ENCODE results near the gene MRPS22.
"Not testable (repeated sequence)": the region's sequence is repeated elsewhere in the genome, so short reads cannot be mapped to it uniquely, and the experiment has no call there.

Gene MRPS22

DNA sequence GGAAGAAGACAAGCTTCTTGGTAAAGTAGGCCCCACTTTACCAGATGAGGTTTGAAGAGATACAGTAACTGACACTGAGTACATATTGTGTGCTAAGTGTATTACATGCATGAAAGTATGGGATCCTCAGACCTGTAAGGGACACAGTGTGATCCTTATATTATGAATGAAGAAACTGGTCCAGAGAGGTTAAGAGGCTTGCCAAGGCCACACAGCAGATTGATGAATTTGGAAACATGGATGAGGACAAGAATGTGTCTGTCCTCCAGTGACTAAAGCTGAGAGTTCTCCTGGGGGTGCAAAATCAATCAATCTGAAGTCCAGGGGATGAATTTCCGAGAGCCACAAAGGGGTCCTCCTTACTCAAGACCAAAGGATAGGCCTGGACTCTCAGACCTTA, 31.4 kb upstream of the MRPS22 start:
- DNase-seq = no peak

DNA sequence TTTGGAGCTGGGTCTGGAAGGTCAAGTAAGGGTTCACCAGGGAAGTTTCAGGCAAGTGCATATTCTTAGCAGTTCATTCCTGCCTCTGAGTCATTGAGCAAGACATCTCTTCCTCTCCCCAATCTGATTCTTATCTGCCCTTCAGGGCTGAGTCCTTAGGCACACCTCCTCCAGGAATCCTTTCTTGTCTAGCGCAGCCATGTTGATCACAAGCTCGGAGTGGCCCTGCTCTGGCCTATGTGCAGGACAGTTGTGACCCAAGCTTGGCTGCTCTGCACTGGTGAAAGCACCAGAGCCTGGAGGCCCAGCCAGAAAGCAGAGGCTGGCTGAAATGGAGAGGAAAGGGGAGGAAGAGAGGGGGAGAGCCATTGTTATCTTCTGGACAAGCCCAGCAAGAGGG, 30.9 kb upstream of the MRPS22 start:
- no peak for DNase-seq

DNA sequence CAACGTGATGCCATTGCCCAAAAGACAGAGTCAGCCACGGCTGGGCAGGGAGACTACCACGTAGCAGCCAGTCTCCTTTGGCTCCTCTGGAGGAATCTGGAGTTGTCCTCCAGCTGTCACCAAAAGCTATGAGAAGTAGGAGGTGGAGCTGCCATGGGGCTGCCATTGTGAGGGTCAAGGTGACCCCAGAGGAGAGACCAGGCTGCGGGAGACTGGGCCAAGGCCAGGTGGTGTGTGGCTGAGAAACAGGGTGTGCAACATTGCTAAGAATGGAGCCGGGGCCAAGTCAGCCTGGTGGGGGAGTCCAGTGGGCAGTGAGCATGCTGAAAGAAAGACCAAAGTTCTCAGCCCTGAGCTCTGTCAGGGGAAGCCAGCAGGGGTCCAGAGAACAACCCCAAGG, 29.9 kb upstream of the MRPS22 start:
- no peak for DNase-seq

DNA sequence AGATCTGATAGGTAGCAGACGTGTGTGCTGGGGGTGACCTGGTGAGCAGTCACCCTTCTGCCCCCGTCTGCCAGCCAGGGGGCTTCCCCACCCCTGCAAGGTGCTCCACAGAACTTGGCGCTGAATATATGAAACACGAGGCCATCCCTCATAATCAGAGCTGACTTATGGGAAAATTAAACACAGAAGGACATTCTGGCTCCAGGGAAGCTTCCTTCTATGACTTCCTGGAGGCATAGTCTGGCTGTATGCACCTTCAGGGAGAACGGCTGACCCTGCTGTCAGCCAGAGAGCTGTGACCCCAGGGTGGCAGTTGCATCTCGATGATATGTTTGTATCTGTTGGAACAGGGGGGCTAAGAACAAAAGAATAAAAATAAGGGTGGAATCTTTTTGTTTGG, 26.6 kb upstream of the MRPS22 start:
- DNase-seq = no peak

DNA sequence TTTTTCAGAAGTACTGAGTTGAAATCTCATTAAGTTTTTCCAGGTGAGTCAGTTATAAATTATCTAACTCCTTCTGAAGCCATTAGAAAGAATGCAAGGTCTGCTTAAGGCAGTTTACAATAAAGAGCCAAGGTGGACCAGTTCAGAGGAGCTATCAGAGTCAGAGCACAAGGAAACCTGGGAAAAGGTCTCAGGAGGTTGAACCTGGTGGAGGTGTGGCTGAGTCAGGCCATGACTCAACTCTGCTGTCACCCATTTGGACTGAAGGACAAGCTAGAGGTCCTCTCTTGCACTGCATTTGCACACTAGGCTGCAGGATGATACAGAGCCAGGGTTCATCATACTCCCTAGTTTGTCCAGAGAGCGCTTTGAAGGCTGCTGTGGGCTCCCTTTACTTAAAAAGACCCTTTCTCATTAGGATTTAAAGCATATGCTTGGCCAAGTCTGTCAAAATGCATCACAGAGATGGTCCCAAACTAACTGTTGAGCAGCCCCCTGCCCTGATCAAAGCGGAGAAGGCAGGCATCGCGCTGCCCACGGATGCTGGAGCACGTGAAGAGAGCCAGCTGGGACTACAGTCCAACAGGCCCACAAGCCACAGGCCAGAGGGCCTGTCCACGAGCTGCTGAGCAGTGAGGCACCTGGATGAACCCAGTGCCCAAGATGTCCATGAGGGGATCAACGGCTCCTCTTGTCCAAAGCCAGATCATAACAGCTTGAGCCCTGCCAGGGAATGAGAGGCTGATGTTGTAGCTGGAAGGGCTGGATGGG, 26.0 kb upstream of the MRPS22 start:
- DNase-seq = no peak

DNA sequence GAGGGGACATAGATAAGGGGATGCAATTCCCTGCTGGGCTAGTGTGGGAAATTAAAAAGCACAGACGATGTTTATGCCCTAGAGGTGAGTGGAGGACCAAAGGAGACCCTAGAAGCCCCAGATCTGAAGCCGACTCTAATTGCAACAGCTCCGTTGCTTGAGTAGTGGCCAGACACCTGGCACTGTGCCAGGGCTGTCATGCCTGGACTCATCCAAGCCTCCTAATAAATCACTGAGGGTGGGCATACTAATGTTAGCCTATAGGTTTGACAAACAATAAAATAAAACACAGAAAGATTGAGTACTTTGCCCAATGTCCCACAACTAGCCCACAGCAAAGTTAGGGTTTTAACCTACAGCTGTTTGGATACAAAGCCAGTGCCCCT, 25.4 kb upstream of the MRPS22 start:
- no peak for DNase-seq

DNA sequence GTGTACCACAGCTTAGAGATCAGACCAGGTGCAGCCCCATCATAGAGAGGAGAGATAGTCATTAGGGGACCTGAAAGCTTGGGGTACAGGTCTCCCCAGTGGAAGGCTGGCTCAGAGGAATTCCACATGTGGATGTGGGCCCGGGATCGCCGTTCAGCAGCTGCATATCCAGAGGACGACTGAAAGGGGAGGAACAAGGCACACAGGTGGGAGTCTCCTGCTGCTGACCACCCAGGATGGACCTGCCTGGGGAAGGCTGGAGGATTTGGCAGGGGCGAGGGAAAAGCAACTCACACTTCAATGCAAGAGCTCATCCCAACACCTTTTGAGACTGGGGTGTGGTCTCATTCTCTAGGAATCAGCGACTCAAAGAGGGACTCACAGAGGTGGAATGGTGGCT, 25.0 kb upstream of the MRPS22 start:
- no peak for DNase-seq

DNA sequence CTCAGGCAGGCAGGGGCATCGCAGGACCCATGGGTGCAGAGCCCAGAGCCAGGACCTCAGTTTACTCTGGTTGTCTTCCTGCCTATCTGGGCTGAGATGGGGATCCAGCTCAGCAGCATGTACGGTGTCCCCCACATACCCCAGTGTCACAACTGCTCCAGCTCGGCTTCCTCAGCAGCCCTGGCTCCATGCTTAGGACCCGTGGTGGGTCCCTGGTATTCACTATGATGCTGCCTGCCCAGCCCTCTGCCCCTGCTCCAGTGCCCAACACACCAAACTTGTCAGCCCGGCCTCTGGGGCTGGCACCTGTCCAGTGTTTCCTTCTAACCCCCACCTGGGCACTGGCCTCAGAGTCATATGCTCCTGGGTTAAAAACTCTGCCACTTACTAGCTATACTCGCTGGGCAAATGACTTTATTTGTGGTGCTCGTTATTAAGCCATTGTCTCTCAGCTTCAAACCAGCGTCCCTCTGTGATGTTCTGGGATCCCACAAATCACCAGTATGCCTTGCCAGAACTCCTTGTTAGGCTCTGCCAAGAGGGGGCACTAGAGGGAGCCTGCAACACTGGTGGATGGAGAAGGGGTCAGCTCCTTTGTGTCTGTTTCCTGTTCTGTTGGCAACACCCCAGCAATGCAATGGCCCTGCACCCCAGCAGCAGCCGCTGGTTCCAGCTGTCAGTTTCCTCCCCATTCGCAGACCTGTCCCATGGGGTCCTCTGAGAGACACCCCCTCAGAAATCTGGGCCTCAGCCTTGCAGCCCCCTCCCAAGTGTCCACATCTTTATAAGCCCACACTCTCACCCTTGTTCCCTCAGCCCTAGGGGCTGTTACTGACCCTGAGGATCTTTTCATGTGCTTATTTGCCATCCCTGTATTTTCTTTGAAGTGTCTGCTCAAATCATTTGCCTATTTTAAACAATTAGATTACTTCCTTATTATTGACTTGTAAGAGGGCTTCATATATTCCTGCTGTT, 24.1 kb upstream of the MRPS22 start:
- no peak for DNase-seq

DNA sequence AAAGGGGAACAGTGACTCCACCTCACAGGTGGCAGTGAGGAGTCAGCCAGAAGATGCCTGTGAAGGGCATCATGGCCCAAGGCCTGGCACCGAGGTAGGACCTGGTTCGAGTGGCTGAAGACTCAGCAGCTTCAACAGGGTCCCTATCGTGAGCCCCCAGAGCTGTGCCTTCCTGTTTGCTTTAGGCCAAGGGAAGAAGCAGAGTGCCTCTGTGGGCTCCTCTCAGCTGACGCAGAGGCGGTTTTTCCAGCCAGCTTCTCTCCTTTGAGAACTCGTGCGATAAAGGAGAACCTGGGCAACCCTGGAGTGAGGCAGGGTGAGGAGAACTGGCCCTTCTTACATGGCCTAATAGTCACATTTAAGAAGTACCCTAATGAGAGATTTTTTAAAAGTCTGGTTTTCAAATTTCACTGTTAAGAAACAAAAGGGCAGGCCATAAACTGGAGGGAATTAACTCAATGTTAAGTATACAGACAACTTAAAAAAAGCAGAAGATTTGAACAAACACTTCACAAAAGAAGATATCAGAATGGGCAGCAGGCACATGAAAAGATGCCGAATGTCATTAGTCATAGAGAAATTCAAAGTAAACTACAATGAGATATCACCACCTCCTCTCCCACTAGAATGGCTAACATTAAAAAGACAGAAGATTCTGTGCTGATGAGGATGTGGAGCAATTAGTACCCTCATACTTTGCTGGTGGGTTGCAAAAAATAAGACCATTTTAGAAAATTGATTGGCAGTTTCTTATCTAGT, 23.1 kb upstream of the MRPS22 start:
- DNase-seq = no peak

DNA sequence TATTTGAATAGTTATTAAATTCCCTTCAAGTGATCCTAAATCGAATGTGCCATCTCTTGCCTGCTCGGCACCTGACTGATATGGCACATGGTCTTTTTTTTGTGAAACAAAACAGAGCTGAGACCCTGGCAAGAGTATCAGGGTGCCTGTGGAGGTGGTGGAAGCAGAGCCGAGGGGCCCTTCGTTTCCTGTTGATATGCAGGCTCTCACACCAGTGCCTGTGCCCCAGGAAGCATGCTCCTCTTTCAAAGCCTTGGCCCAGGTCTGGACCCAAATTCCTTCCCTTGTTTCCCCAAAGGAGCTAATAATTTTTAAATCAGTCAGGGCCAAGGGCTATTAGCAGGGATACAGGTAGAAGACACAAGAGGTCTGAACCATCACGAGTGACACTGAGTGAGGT, 21.5 kb upstream of the MRPS22 start:
- DNase-seq = no peak

DNA sequence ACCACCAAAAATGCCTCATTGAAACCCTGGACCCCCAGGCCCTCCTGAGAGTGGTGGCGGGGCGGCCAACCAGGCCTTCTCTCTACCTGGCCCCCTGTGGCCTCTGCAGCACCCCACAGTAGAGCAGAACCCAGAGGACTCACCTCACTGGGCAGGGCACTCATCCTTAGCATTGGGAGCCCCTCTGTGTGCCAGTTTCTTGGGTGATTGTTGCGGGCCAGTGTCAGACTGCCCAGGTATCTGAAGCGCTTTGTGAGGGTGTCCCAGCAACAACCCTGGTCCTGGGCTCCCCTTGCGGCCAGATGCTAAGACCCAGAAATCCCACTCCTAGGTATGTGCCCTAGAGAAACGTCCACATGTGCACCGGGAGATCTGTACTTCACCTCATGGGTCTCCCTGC, 20.7 kb upstream of the MRPS22 start:
- DNase-seq = no peak

DNA sequence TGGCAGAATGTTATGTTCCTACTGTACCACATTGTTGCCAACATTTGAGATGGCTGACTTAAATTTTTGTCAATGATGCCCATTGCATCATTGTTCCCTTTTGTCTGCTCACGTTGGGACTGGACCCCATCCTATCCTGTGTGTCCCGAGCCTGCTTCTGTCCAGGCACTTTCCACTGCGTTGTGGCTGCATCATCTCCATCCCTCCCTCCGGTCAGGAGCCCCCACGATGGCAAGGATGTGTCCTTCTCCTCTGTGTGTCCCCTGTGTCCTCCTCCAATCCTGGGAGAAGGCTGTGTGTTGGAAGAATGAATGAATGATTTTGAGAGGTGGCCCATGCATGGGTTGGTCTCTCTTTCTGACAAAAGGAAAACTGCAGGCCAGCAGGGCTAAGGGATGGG, 19.4 kb upstream of the MRPS22 start:
- DNase-seq = no peak

DNA sequence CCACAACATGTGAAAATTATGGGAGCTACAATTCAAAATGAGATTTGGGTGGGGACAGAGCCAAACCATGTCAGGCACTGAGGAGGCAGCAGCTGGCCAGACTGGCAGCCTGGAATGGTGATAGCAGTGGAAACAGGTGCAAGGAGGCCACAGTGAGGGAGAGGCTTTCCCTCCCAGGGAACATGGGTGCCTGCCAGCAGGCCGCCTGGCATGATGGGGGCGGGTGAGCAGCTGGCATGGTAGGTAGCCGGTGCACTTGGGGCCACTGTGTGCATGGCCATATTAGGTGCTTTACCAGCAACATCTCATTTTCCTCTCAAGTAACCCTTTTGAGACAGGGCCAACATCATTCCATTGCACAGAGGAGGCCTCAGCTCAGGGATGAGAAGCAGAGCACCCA, 18.3 kb upstream of the MRPS22 start:
- DNase-seq = no peak

DNA sequence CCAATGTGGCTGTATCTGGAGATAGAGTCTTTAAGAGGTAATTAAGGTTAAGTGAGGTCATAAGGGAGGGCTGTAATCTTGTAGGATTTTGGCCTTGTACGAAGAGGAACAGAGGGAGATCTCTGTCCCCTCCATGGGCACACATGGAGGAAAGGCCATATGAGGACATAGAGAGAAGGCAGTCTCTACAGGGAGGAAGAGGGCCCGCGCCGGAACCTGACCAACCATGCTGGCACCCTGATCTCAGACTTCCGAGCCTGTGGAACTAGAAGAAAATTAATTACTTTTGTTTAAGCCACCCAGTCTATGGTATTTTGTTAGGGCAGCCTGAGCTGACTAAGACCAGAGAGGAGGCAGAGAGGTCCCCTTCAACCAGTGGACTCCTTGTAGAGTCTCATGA, 17.7 kb upstream of the MRPS22 start:
- no peak for DNase-seq

DNA sequence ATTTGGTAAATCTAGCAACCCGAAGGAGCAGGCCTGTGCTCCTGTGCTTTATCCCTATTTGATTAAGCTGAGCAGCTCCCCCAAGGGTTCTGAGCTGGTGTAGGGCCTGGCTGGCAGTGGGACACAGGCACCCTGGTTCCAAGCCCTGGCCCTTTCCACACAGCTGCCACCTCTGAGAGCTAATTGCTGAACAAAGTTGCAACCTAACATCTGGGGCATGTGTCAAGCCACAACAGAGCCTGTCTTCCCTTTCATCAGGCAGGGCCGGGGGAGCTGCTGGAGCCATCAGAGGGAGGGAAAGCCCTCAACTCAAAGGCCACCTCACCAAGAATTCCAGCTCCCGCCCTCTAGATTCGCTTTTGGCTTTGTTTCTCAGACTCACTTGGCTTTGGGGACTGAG, 17.1 kb upstream of the MRPS22 start:
- DNase-seq = no peak

DNA sequence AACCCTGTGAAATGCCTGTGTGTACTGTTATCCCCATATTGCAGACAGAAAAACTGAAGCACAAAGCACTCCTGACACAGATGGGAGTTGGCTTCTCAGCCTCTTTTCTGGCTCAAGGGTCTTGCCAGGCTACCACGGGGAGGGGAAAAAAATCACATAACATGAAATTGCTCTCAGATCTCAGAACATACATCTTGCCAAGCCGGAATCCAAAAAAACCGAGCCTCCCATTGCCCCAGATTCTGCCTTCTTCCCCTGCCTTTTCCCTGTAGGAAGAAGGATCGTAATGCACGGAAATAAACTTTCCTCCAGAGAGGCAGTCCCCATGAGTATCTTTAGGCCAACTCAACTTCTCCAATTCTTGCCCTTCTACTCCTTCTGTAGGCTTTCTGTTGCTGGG, 16.6 kb upstream of the MRPS22 start:
- DNase-seq = no peak

DNA sequence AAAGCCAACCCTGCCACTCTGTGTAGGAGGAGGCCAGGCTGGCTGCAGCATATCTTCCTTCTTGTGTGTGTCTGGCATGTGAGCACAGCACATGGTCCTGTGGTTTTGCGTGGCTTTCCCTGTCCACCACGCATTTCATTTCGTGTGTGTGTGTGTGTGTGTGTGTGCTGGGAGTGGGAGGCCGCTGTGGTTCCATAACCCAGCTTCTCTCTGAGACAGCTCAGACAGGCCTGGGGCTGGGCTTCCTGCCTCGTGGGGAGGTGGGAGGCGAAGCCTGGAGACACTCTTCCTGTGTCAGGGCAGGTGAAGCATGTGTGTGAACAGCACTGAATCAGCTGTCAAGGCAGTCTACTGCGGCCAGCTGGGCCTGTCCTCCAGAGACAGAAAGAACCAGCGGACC, 16.0 kb upstream of the MRPS22 start:
- DNase-seq = no peak

DNA sequence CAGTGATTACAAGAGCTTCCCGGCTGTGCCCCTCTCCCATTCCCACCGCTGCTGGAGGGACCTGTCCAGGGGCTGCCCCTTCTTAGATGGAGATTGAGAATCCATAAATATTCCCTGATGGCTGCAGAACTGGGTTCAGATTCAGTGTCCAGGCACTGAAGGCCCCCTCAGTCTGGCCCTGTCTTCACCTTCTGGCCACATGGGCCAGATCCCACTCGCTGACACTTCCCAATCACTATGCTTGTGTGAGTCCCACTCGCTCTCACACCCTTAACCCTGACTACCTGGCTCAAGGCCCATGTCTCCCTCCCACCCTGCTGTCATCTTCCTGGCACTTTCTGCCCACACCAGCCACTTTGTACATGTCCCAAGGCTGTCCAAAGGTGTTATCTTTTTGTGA, 15.5 kb upstream of the MRPS22 start:
- DNase-seq = no peak

DNA sequence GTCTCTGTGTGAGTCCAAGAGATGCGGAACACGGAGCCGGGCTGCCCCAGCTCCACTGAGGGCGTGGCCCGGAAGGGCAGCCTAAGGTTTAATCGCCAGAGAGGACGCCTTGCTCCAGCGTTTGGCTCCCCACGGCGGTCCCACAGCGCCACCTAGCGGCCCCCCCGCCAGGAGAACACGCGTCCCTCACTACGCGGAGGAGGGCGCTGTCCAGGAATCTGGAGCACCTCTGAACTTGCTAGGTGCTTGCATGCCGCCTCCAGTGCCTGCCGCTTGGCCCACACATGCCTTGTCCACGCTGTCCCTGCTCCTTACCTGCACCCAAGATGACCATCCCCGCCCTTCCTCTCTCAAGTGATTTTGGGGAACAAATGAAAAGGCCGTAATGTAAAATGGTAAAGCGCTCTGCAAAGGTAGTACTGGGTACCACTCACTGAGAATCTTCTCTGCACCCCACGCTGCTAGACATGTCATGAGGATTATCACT, 14.4 kb upstream of the MRPS22 start:
- DNase-seq = peak; percentile 90

DNA sequence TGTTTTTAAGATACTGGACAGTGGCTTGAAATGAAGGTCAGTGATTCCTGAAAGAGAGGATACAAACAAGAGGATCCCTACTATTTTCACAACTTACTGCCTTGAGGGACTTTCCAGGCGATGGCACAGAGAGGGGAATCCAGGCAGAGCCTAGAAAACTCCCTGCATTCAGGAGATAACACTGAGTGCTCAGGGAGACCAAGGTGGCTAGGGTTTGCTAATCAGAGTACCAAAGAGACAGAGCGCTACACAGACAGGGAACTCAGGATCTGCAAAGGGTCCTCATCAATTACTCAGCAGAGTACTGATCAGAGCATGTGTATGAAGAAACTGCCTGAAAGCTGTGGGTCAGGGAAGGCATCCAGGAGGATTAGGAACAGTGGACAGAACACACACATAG, 11.7 kb upstream of the MRPS22 start:
- no peak for DNase-seq

DNA sequence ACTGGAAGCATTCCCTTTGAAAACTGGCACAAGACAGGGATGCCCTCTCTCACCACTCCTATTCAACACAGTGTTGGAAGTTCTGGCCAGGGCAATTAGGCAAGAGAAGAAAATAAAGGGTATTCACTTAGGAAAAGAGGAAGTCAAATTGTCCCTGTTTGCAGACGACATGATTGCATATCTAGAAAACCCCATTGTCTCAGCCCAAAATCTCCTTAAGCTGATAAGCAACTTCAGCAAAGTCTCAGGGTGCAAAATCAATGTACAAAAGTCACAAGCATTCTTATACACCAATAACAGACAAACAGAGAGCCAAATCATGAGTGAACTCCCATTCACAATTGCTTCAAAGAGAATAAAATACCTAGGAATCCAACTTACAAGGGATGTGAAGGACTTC, 9.1 kb upstream of the MRPS22 start:
- not testable (repeated sequence) for DNase-seq

DNA sequence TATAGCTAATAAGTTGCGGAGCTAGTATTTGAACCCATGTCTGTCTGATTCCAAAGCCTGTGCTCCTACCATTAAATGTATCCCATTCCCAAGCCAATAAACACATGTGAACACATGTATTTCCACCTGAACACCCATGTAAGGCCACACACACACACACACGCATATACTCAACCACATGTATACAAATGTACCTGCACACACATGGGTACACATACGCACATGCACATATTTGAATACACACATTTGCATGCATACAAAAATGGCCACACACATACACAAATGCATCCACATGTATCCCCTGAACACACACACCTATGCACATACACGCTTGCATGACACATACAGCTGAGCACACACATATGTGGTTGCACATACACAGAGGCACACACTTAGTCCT, 5.4 kb upstream of the MRPS22 start:
- no peak for DNase-seq

DNA sequence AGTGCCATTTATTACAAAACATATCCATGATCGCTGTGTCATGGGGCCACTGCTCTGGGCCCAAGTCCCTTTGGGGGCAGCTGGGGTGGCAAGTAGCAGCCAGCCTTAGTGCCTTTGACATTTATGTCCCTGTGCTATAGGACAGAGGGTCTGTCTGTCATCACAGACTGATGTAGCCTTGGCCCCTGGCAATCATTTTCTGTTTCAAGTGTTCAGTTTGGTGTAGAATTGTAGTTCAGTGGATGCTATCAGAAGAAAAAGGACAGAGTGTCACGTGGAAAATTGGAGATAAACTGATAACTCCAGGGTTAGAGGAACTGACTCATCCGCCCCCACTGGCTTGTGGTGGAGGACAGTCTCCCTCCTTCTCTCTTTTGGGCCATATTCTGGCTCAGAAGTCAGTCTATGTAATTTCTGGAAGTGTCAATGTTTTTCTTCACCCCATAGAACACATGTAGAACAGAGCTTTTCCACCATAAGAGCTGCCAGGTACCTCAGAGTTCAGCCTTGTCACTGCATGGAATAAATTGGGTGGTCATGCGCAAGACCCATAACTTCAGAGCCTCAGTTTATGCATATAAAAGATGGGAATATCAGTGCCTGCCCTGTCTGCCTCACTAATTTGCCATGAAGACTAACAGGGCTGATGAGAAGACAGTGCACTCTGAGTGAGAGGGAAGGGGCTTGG, 4.5 kb upstream of the MRPS22 start:
- peak; percentile 22 for DNase-seq
